ENCODE measurements around the gene SMIM36. TPM values are rescaled to one million over a fixed set of nuclear protein-coding genes. Genes with fewer than 3 reads are reported as not detected.

Gene SMIM36
- total and polyA plus RNA-seq, 12 donors, result not detected

DNA sequence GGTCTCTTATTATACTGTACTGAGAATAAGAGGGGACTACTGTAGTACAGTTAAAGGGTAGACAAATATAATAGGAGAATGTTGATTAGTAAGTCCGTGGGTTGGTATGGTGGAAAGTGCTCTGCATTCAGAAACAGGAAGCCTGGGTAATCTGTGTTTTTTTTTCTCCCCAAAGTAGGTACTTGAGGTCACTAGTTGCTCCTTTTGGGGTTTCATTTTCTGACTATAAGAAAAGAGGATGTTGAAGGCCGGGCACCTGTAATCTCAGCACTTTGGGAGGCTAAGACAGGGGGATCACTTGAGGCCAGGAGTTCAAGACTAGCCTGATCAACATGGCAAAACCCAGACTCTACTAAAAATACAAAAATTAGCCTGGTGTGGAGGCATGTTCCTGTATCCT is 47.7 kb downstream of the SMIM36 start:
- no peak for DNase-seq
- no peaks in the 10 kb centered on the region for H3K4me1 ChIP-seq (replicated peaks in 1 of 2)
- H3K27me3 ChIP-seq, result no peaks in the 10 kb centered on the region
- H3K27ac ChIP-seq, result no peak overlapping the region
- no peaks in the 10 kb centered on the region for H3K36me3 ChIP-seq (replicated peaks in 1 of 2)
- TF ChIP-seq, protein P1, sequence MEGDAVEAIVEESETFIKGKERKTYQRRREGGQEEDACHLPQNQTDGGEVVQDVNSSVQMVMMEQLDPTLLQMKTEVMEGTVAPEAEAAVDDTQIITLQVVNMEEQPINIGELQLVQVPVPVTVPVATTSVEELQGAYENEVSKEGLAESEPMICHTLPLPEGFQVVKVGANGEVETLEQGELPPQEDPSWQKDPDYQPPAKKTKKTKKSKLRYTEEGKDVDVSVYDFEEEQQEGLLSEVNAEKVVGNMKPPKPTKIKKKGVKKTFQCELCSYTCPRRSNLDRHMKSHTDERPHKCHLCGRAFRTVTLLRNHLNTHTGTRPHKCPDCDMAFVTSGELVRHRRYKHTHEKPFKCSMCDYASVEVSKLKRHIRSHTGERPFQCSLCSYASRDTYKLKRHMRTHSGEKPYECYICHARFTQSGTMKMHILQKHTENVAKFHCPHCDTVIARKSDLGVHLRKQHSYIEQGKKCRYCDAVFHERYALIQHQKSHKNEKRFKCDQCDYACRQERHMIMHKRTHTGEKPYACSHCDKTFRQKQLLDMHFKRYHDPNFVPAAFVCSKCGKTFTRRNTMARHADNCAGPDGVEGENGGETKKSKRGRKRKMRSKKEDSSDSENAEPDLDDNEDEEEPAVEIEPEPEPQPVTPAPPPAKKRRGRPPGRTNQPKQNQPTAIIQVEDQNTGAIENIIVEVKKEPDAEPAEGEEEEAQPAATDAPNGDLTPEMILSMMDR (IDR thresholded peaks at IDR 0.05), result no peak
- TF ChIP-seq POLR2A (IDR thresholded peaks at IDR 0.05), result no peak
- intact Hi-C loops (cut with DNase I), result no loop called here
- no peak overlapping the region for H3K4me3 ChIP-seq
- H3K9me3 ChIP-seq (replicated peaks in 1 of 3), result no peaks in the 10 kb centered on the region
- WGBS, 4 donors, result 55 to 73% (median 63%) methylated on average over 2 of the region's 2 CpGs

DNA sequence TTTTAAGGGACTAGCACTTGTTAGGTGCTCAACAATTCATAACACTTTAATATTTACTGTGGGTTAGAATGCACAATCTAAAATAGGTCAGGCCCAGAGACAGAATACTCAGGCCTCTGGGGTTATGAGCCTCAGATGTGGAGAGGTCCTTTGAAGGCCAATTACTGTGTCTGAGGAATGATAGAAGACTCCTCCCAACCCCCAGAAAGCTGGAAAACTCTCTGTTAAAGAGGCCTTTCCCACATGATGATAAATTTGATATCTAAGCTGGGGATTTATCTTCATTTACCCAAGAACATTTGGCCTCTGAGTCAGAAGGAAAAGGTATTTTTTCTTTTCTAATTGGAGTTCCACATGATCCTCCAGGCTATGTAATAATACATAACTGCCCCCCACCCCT is 48.5 kb downstream of the SMIM36 start:
- DNase-seq, result no peak

DNA sequence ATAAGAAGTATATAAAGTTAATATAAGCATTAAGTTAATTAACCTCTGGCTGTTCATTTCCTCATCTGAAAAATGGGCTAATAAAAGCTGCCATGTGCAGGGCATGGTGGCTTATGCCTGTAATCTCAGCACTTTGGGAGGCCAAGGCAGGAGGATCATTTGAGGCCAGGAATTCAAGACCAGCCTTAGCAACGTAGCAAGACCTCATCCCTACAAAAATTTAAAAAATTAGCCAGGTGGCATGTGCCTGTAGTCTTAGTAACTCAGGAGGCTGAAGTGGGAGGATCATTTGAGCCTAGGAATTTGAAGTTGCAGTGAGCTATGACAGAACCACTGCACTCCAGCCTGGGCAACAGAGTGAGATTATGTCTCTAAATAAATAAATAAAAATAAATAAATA is 49.0 kb downstream of the SMIM36 start:
- no peak overlapping the region for H3K4me3 ChIP-seq
- H3K4me1 ChIP-seq (replicated peaks in 1 of 2), result no peaks in the 10 kb centered on the region
- no peak overlapping the region for H3K27ac ChIP-seq
- TF ChIP-seq, protein P1 (IDR thresholded peaks at IDR 0.05), result no peak
- TF ChIP-seq POLR2A (IDR thresholded peaks at IDR 0.05), result no peak
- WGBS, 4 donors, result 75 to 97% (median 92%) methylated on average over 1 of the region's 1 CpG
- no peaks in the 10 kb centered on the region for H3K9me3 ChIP-seq (replicated peaks in 1 of 3)
- no peaks in the 10 kb centered on the region for H3K36me3 ChIP-seq (replicated peaks in 1 of 2)
- intact Hi-C loops (cut with DNase I), result no loop called here
- DNase-seq, result no peak
- H3K27me3 ChIP-seq, result no peaks in the 10 kb centered on the region

More for the DNA sequence above, 48.5 kb downstream of the SMIM36 start:
- intact Hi-C loops (cut with DNase I), result no loop called here
- TF ChIP-seq, protein P1 (IDR thresholded peaks at IDR 0.05), result no peak
- no peak for TF ChIP-seq POLR2A (IDR thresholded peaks at IDR 0.05)
- no peak overlapping the region for H3K4me3 ChIP-seq
- no peaks in the 10 kb centered on the region for H3K9me3 ChIP-seq (replicated peaks in 1 of 3)
- no peaks in the 10 kb centered on the region for H3K4me1 ChIP-seq (replicated peaks in 1 of 2)
- H3K27ac ChIP-seq, result no peak overlapping the region
- no peaks in the 10 kb centered on the region for H3K36me3 ChIP-seq (replicated peaks in 1 of 2)
- H3K27me3 ChIP-seq, result no peaks in the 10 kb centered on the region

- no peak for DNase-seq
- Histone ChIP-seq H3K4me1 (replicated peaks in 1 of 2) (peaks cover 0 to 9% of the 10 kb centered on the region in 2 donors), H3K27ac (no peak overlapping the region), H3K9me3 (replicated peaks in 1 of 3) (no peaks in the 10 kb centered on the region), H3K4me3 (no peak overlapping the region), H3K36me3 (replicated peaks in 1 of 2) (no peaks in the 10 kb centered on the region), H3K27me3 (no peaks in the 10 kb centered on the region)
- intact Hi-C loops (cut with DNase I), result no loop called here
- 65 to 76% (median 72%) methylated on average over 5 to 7 of the region's 7 CpGs for WGBS, 4 donors
- no peak for TF ChIP-seq POLR2A (IDR thresholded peaks at IDR 0.05)
Observed at GRCh38 chr17:55458978-55459377, 52.3 kb downstream of the SMIM36 start.

GRCh38 chr17:55458287-55458900 is 52.9 kb downstream of the SMIM36 start:
- intact Hi-C loops (cut with DNase I), result no loop called here
- Histone ChIP-seq H3K27ac (no peak overlapping the region), H3K4me1 (replicated peaks in 1 of 2) (peaks cover 0 to 9% of the 10 kb centered on the region in 2 donors), H3K27me3 (no peaks in the 10 kb centered on the region), H3K36me3 (replicated peaks in 1 of 2) (no peaks in the 10 kb centered on the region), H3K9me3 (replicated peaks in 1 of 3) (no peaks in the 10 kb centered on the region), H3K4me3 (no peak overlapping the region)
- WGBS, 4 donors, result 81 to 86% (median 84%) methylated on average over 13 to 22 of the region's 22 CpGs
- DNase-seq, result no peak
- TF ChIP-seq, protein P1 (IDR thresholded peaks at IDR 0.05), result no peak
